ENCODE results near the gene SEC61A1. TPM values are rescaled to one million over a fixed set of nuclear protein-coding genes. Genes with fewer than 3 reads are reported as not detected.

Gene SEC61A1
- total RNA-seq, 1 experiment from 2014 or later, result 246 TPM

GRCh38 chr3:128073185-128073725, 21.0 kb downstream of the SEC61A1 start:
- no TSS peak for BruUV-seq (replicated peaks)
- ATAC-seq, result no peak
- no peak overlapping the region for H3K27ac ChIP-seq (ENCODE audit: low read length)
- ChIA-PET CTCF (interaction anchor here (0.9 kb wide), 1 partner anchor 60 kb away, joined by 4 read pairs; no protein-coding TSS in a partner anchor), POLR2A (no interaction called here)
- peaks cover 26% of the 10 kb centered on the region for H3K36me3 ChIP-seq (ENCODE audit: control insufficient read depth, insufficient read depth, low read length)
- H3K9me3 ChIP-seq (ENCODE audit: control insufficient read depth, insufficient read depth, low read depth, low read length), result no peaks in the 10 kb centered on the region
- in situ Hi-C loops (cut with HindIII; ENCODE audit: low pct_unique_long_range_greater_than_20kb, low sequenced_read_pairs), result no loop called here
- intact Hi-C loops (cut with micrococcal nuclease; ENCODE audit: unreplicated experiment), result no loop called here
- DNase-seq (ENCODE audit: low read depth, low spot score), result no peak
- H3K4me3 ChIP-seq (ENCODE audit: low read depth in 2 of 2, low read length in 2 of 2), result no peak overlapping the region
- TF ChIP-seq SIN3A (IDR thresholded peaks at IDR 0.05; ENCODE audit: borderline replicate concordance, insufficient read depth, low read depth, low read length), result no peak
- TF ChIP-seq TCF7L2 (IDR thresholded peaks at IDR 0.05; ENCODE audit: low read depth, low read length), result no peak
- TF ChIP-seq POLR2AphosphoS5 (IDR thresholded peaks at IDR 0.05; ENCODE audit: low read depth, low read length), result no peak
- no peak for TF ChIP-seq REST (IDR thresholded peaks at IDR 0.05; ENCODE audit: insufficient read depth in 1 of 2, low read depth in 2 of 2, low read length in 1 of 2)
- TF ChIP-seq CTCF (IDR thresholded peaks at IDR 0.05), result no peak
- H3K27me3 ChIP-seq (ENCODE audit: control insufficient read depth, insufficient read depth, low read length), result no peaks in the 10 kb centered on the region
- H3K4me1 ChIP-seq (ENCODE audit: control insufficient read depth, insufficient read depth, low read length), result peaks cover 6% of the 10 kb centered on the region; the same call in 1 of the 2 replicates

- Histone ChIP-seq H3K4me1 (ENCODE audit: control insufficient read depth, insufficient read depth, low read length) (peaks cover 6% of the 10 kb centered on the region; the same call in 1 of the 2 replicates), H3K4me3 (ENCODE audit: low read depth in 2 of 2, low read length in 2 of 2) (no peak overlapping the region), H3K36me3 (ENCODE audit: control insufficient read depth, insufficient read depth, low read length) (peaks cover 21% of the 10 kb centered on the region), H3K27ac (ENCODE audit: low read length) (no peak overlapping the region), H3K27me3 (ENCODE audit: control insufficient read depth, insufficient read depth, low read length) (no peaks in the 10 kb centered on the region), H3K9me3 (ENCODE audit: control insufficient read depth, insufficient read depth, low read depth, low read length) (no peaks in the 10 kb centered on the region)
- ATAC-seq (no peak), DNase-seq (ENCODE audit: low read depth, low spot score) (no peak)
- POLR2A ChIA-PET, result no interaction called here
- no peak for TF ChIP-seq REST (IDR thresholded peaks at IDR 0.05; ENCODE audit: insufficient read depth in 1 of 2, low read depth in 2 of 2, low read length in 1 of 2)
- TF ChIP-seq TCF7L2 (IDR thresholded peaks at IDR 0.05; ENCODE audit: low read depth, low read length), result no peak
- no peak for TF ChIP-seq CTCF (IDR thresholded peaks at IDR 0.05)
- no peak for TF ChIP-seq POLR2AphosphoS5 (IDR thresholded peaks at IDR 0.05; ENCODE audit: low read depth, low read length)
- TF ChIP-seq SIN3A (IDR thresholded peaks at IDR 0.05; ENCODE audit: borderline replicate concordance, insufficient read depth, low read depth, low read length), result no peak
- in situ Hi-C loops (cut with HindIII; ENCODE audit: low pct_unique_long_range_greater_than_20kb, low sequenced_read_pairs) (no loop called here), intact Hi-C loops (cut with micrococcal nuclease; ENCODE audit: unreplicated experiment) (no loop called here)
- BruUV-seq (replicated peaks), result TSS peak; percentile 46
- CTCF ChIA-PET, result interaction anchor here (0.7 to 0.9 kb wide), 2 partner anchors 60 to 70 kb away, joined by 4 to 5 read pairs; no protein-coding TSS in a partner anchor
These were observed 21.6 kb downstream of the SEC61A1 start for GRCh38 chr3:128073807-128074206.
